Activated CD4-positive, alpha-beta memory T cell treated with anti-CD3 and anti-CD28 coated beads for 36 hours (primary cell): Measurements from ENCODE around the gene NR2F2. TPM values are rescaled to one million over a fixed set of nuclear protein-coding genes. Genes with fewer than 3 reads are reported as not detected.

Experiments used
- CTCF ChIA-PET: fragments of 350-600 bp; sonication (Branson Sonifier 250); formaldehyde crosslinking; loops from one replicate; lab custom pipeline; 2021; ENCODE audit warnings: antibody characterized with exemption, inconsistent platforms; lab: Charles Lee
- POLR2A ChIA-PET: fragments of 350-600 bp; sonication (Branson Sonifier 250); formaldehyde crosslinking; loops from one replicate; lab custom pipeline; 2021; ENCODE audit warnings: antibody characterized with exemption; lab: Charles Lee
- DNase-seq: peaks from one replicate; pipeline ENCODE4 v3.0.0-alpha.2; 2020
- H3K27ac Mint-ChIP-seq: one replicate; pipeline ENCODE4 v1.8.0; 2021; ENCODE audit warnings: mixed read lengths
- H3K27me3 Mint-ChIP-seq: one replicate; pipeline ENCODE4 v1.8.0; 2021; ENCODE audit warnings: mixed read lengths
- H3K36me3 Mint-ChIP-seq: one replicate; pipeline ENCODE4 v1.8.0; 2021; ENCODE audit warnings: mixed read lengths
- H3K4me1 Mint-ChIP-seq: one replicate; pipeline ENCODE4 v1.8.0; 2021; ENCODE audit warnings: low read depth, mixed read lengths
- H3K4me3 Mint-ChIP-seq: one replicate; pipeline ENCODE4 v1.8.0; 2021; ENCODE audit warnings: mild to moderate bottlenecking, mixed read lengths
- H3K9me3 Mint-ChIP-seq: one replicate; pipeline ENCODE4 v1.8.0; 2021; ENCODE audit warnings: mixed read lengths
- intact Hi-C: fragments of 100-400 bp; cut with micrococcal nuclease; formaldehyde crosslinking; loops from one replicate; pipeline ENCODE4 v1.15.1; 2023
- total RNA-seq, 2 experiments: library from RNA; stranded (reverse); gene quantifications; one replicate each; pipeline ENCODE4 v1.2.3, GENCODE V29; 2021

Gene NR2F2
- total RNA-seq, 2 experiments from 2014 or later = not detected

DNA sequence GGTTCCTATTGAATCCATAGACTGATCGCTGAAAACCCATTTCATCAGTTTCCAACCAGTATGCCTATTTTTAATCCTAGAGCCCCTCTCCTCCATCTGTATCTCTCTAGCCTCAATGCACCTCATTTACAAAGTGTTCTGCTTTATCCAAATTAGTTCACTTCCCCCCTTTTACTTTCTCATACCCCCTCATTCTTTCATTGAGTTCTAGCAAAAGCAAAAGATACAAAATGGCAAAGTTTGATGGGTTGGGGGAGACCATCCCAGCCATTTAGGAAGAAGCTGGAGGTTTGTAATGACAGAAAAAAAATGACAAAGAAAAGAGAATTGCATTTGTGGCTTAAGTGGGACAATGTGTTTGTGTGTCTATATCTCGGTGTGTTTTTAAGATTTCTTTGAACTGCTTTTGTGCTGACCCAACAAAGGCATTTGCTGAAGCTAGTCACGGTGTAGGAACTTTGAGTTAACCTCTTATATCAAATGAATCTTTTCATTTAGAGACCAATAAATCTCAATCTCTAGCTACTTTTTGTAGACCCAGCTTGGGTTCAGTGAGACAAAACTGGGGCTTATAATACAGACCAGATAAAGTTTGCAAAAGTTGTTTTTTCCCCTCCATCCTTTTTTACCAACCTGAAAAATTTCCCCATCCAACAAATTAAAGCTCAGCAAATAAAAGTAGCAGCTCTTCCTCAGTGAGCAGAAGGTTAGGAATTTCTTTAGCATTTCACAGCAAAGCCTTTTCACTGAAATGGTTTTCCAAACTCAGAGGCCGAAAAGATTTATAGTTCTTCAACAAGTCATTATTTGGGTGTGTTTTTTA, 18.7 kb downstream of the NR2F2 start:
- intact Hi-C loops = loop anchor here (2.0 to 10.0 kb wide), 3 partner anchors 22 to 1764 kb away; no protein-coding TSS in a partner anchor
- CTCF ChIA-PET = no interaction called here

DNA sequence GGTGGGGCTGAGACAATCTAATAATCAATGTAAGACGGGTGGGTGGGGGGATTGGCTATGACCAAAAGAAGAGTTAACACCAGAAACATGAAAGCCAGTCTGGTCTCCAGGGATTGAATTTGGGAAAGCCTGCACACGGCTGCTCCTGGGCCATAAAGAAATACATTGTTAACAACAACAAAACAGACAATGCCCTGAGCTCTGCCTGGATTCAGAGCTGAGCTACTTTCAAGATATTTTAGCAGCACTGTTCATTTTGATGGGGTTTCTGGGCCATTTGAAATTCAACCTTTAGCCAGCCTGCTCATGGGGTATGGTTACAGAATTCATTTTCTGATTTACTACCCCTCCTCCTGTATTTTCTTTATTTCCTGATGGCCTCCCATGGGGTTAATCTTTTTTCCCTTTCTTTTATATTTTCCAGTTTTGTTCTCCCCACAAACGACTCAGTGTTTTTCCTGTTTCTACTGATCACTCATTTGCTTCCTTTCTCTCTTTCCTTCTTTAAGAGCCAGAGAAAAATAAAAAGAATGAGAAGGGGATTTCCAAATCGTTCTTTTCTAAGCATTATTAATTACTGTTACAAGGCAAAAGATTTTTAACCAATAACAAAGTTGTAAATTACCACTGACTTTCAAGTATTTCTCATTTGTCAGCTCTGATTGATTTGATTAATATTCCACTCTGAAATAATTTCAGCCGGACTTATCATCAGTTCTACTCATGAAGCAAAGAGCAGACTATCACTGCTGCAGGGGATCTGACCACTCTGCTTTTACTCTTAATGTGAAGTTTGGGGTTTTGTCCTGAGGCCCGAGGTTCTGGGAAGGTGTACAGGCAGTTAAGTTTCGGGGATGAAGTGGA, 19.6 kb downstream of the NR2F2 start:
- ChIA-PET POLR2A (no interaction called here), CTCF (no interaction called here)
- Mint-ChIP-seq H3K9me3 (no peaks in the 10 kb centered on the region), H3K27me3 (peaks cover 79% of the 10 kb centered on the region), H3K27ac (no peak overlapping the region), H3K4me1 (peaks cover 4% of the 10 kb centered on the region), H3K36me3 (no peaks in the 10 kb centered on the region), H3K4me3 (no peak overlapping the region)
- intact Hi-C loops = loop anchor here (2.0 to 10.0 kb wide), 3 partner anchors 23 to 1765 kb away; no protein-coding TSS in a partner anchor
- no peak for DNase-seq

More for the DNA sequence above, 18.7 kb downstream of the NR2F2 start:
- Mint-ChIP-seq H3K4me3 (no peak overlapping the region), H3K9me3 (no peaks in the 10 kb centered on the region), H3K36me3 (no peaks in the 10 kb centered on the region), H3K27me3 (peaks cover 88% of the 10 kb centered on the region), H3K4me1 (peaks cover 4% of the 10 kb centered on the region), H3K27ac (no peak overlapping the region)
- DNase-seq = no peak
- POLR2A ChIA-PET = no interaction called here

DNA sequence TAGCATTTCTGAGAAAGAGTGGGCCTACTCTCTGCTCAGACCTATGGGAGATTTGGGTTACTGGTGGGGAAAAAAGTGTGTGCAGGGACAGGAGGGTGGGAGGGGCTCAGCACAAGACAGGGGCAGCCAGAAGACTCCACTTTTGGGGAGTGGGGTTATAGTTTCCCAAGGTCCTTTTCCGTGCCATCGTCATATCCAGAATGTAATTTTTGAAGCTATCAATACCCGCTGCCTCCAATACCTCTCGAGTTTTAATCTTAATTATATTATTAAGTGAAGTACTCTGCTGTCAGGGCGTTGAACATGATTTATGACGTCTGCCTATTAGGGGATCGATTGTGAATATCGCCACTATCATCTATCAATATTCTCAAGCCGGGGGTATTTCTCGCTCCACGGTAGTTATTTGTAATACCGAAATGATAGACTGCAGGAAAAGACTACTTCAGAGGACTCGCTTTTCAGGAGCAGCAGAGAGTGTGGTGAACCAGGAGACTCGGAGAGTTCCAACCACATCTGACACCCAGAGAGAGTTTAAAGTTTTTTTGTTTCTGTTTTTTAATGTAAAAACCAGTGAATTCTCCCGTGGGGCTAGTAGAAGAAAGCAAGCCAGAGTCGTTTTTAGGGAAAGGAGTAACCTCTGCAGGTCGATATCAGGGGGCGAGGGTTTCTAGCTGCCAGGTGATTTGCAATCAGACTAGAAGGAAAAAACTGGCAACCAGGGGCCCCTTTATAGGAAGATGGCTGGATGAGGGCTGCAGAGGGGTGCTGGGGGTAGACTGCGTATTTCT, 20.6 kb downstream of the NR2F2 start:
- Mint-ChIP-seq H3K36me3 (no peaks in the 10 kb centered on the region), H3K4me3 (no peak overlapping the region), H3K27ac (no peak overlapping the region), H3K9me3 (no peaks in the 10 kb centered on the region), H3K27me3 (peaks cover 69% of the 10 kb centered on the region), H3K4me1 (peaks cover under 1% of the 10 kb centered on the region)
- DNase-seq = no peak
- ChIA-PET CTCF (no interaction called here), POLR2A (no interaction called here)
- intact Hi-C loops = no loop called here

GRCh38 chr15:96351761-96352603, 21.5 kb downstream of the NR2F2 start:
- Mint-ChIP-seq H3K27me3 (peaks cover 66% of the 10 kb centered on the region), H3K36me3 (no peaks in the 10 kb centered on the region), H3K4me1 (peaks cover 9% of the 10 kb centered on the region), H3K4me3 (no peak overlapping the region), H3K27ac (no peak overlapping the region), H3K9me3 (no peaks in the 10 kb centered on the region)
- ChIA-PET POLR2A (no interaction called here), CTCF (no interaction called here)
- intact Hi-C loops = no loop called here
- no peak for DNase-seq

DNA sequence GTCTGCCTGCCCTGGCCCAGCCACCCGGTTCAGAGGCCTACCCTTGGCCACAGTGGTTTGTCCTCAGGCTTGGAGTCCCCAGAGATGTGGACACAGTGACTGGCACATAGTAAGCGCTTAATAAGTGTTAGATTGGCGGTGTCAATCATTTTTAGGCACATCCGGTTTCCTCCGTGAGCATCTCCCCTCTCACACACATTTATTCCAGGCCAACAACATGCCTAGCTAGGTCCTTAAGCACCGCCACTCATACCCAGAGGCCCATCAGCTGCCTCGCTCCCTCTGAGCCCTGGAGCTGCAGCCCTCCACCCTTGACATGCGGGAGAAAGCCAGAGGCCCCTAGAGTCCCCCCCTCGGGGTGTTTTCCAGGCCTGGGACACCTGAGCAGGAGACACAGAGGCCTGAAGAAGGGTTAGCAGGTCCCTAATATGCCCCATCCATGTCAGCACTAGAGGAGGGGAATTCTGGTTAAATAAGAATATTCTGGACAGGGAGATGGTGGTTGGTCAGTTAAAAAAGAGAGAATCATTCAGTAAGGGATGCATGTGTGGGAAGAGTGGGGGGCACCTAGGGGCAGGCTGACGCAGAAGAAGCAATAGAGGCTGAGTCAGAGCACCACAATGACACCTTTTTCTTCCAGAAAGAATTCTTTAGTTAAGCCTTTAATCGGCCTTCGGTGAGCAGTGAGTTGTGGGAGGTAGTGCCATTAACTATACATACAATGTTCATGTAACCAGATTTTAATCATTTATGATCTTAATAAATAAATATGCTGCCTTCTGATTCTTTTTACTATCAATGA, 22.3 kb downstream of the NR2F2 start:
- no peak overlapping the region for H3K4me3 Mint-ChIP-seq
- H3K9me3 Mint-ChIP-seq = no peaks in the 10 kb centered on the region
- ChIA-PET POLR2A (no interaction called here), CTCF (no interaction called here)
- peaks cover 63% of the 10 kb centered on the region for H3K27me3 Mint-ChIP-seq
- peaks cover 14% of the 10 kb centered on the region for H3K4me1 Mint-ChIP-seq
- no peaks in the 10 kb centered on the region for H3K36me3 Mint-ChIP-seq
- no peak overlapping the region for H3K27ac Mint-ChIP-seq
- DNase-seq = no peak
- intact Hi-C loops = no loop called here

- Mint-ChIP-seq H3K9me3 (no peaks in the 10 kb centered on the region), H3K27ac (no peak overlapping the region), H3K36me3 (peaks cover 4% of the 10 kb centered on the region), H3K27me3 (peaks cover 64% of the 10 kb centered on the region), H3K4me1 (peaks cover 20% of the 10 kb centered on the region), H3K4me3 (no peak overlapping the region)
- intact Hi-C loops = no loop called here
- ChIA-PET CTCF (no interaction called here), POLR2A (no interaction called here)
- no peak for DNase-seq
Measured at GRCh38 chr15:96353416-96353929, 23.0 kb downstream of the NR2F2 start.

GRCh38 chr15:96353930-96354730, 23.6 kb downstream of the NR2F2 start:
- Mint-ChIP-seq H3K4me3 (no peak overlapping the region), H3K36me3 (peaks cover 4% of the 10 kb centered on the region), H3K9me3 (no peaks in the 10 kb centered on the region), H3K4me1 (peaks cover 20% of the 10 kb centered on the region), H3K27me3 (peaks cover 64% of the 10 kb centered on the region), H3K27ac (no peak overlapping the region)
- no peak for DNase-seq
- ChIA-PET POLR2A (no interaction called here), CTCF (no interaction called here)
- intact Hi-C loops = no loop called here

DNA sequence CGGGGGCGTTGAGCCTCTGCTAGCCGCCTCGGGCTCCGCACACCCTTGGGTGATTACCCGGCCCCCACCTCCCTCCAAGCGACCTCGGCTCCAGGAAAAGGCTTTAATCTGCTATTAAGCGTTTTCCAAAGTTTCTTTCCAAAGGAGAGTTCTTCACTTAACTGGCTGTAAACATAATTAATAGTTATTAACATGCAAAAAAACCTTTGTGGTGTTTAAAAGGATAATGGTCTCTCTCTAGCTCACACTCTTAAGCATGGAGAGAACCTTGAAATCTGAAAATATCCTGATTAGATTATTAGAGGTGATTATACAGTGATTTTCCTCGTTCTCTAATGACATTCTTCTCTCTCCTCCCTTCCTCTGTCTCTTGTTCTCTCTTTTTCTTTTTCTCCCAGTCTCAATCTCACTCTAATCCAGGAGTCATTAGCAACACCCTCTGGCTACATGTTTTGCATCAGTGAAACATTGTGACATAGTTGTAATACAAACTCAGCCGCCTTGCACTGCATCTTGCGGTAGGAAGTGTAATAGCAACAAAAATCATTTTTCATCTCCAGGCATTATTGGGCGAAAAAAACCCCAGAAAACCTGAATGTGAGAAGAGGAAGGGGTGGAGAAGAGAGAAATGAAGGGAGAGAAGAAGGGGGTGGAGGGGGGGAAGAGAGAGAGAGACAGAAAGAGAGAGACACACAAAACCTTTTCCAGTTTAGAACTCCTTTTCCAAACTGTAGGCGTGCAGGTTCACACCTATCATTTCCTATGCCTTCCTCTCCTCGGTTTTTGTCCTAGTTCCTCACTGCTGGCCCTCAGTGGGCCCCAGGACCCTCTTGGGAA, 24.4 kb downstream of the NR2F2 start:
- intact Hi-C loops = no loop called here
- H3K27me3 Mint-ChIP-seq = peaks cover 58% of the 10 kb centered on the region
- ChIA-PET CTCF (no interaction called here), POLR2A (no interaction called here)
- H3K9me3 Mint-ChIP-seq = no peaks in the 10 kb centered on the region
- peaks cover 4% of the 10 kb centered on the region for H3K36me3 Mint-ChIP-seq
- peaks cover 20% of the 10 kb centered on the region for H3K4me1 Mint-ChIP-seq
- no peak overlapping the region for H3K27ac Mint-ChIP-seq
- no peak overlapping the region for H3K4me3 Mint-ChIP-seq
- DNase-seq = no peak

- H3K27me3 Mint-ChIP-seq = peaks cover 54% of the 10 kb centered on the region
- ChIA-PET POLR2A (no interaction called here), CTCF (no interaction called here)
- no peaks in the 10 kb centered on the region for H3K9me3 Mint-ChIP-seq
- no peak for DNase-seq
- H3K4me1 Mint-ChIP-seq = peaks cover 20% of the 10 kb centered on the region
- no peak overlapping the region for H3K4me3 Mint-ChIP-seq
- no peak overlapping the region for H3K27ac Mint-ChIP-seq
- intact Hi-C loops = loop anchor here (1.0 to 2.0 kb wide), 3 partner anchors 25 to 880 kb away; partner anchors contain the start of gene NR2F2
- peaks cover 4% of the 10 kb centered on the region for H3K36me3 Mint-ChIP-seq
Measured at GRCh38 chr15:96355568-96356187, 25.2 kb downstream of the NR2F2 start.
